GM12878 (cell line): Measurements from ENCODE around the gene GNAL. TPM values are rescaled to one million over a fixed set of nuclear protein-coding genes. Genes with fewer than 3 reads are reported as not detected.
A peak's percentile ranks its signal among the peaks of the same experiment; 100 is the strongest.

Source experiments
- ATAC-seq: fragments of 200-7000 bp; cut with Tn5 transposase; 3 replicates; pipeline ENCODE4 v1.9.1; 2020; ENCODE audit warnings: mild to moderate bottlenecking, moderate library complexity
- BruUV-seq: library from RNA; stranded (reverse); fragments of 400-500 nt; replicated peaks from 2 replicates; lab custom pipeline; 2021; lab: Mats Ljungman, UMichigan
- CTCF ChIA-PET: fragments of 300-600 bp; sonication (Branson Sonifier 250); formaldehyde crosslinking; extraction: SDS; loops from one replicate; lab custom pipeline; 2021; ENCODE audit warnings: inconsistent platforms; lab: Yijun Ruan, JAX
- POLR2A ChIA-PET: fragments of 350-600 bp; formaldehyde crosslinking; extraction: SDS; loops from one replicate; lab custom pipeline; 2021; ENCODE audit warnings: inconsistent platforms; lab: Charles Lee
- RAD21 ChIA-PET: fragments of 300-600 bp; sonication (Branson Sonifier 250); formaldehyde crosslinking; loops from one replicate; lab custom pipeline; 2023; ENCODE audit warnings: antibody characterized with exemption; ENCODE audit not compliant: unreplicated experiment; lab: Charles Lee
- SMC1A ChIA-PET: fragments of 300-600 bp; sonication (Branson Sonifier 250); formaldehyde crosslinking; loops from one replicate; lab custom pipeline; 2023; ENCODE audit not compliant: unreplicated experiment, uncharacterized antibody; lab: Charles Lee
- DNase-seq: peaks from one replicate; pipeline ENCODE4 v3.0.0-alpha.2; 2011; ENCODE audit warnings: low read depth, low spot score
- FAIRE-seq: peaks from 3 replicates; lab custom pipeline; 2011; peaks lifted over from hg19 to GRCh38; lab: Jason Lieb, UNC
- H2AFZ ChIP-seq: 2 replicates; pipeline ENCODE4 v1.6.0; 2011; ENCODE audit warnings: low read depth, low read length, control low read depth; ENCODE audit not compliant: control insufficient read depth
- H3K27ac ChIP-seq: 2 replicates; pipeline ENCODE4 v1.5.1; 2011; ENCODE audit warnings: control low read depth; ENCODE audit not compliant: control insufficient read depth, insufficient read depth
- H3K27me3 ChIP-seq, 2 experiments: replicated peaks in 1 of 2; 2 replicates each; pipeline versions ENCODE4 v1.6.0 to v1.6.1; 2011; ENCODE audit warnings: low read length in 1 of 2; ENCODE audit not compliant: control insufficient read depth in 2 of 2, insufficient read depth in 2 of 2
- H3K36me3 ChIP-seq, 2 experiments: 2 replicates each; pipeline ENCODE4 v1.5.1; 2011; ENCODE audit warnings: low read length in 1 of 2; ENCODE audit not compliant: control insufficient read depth in 2 of 2, insufficient read depth in 2 of 2
- H3K4me1 ChIP-seq: 2 replicates; pipeline ENCODE4 v1.6.1; 2011; ENCODE audit warnings: mild to moderate bottlenecking, low read length, moderate library complexity, mixed read lengths; ENCODE audit not compliant: control insufficient read depth, insufficient read depth
- H3K4me2 ChIP-seq: 2 replicates; pipeline ENCODE4 v1.6.0; 2011; ENCODE audit warnings: control low read depth; ENCODE audit not compliant: control insufficient read depth, insufficient read depth
- H3K4me3 ChIP-seq: fragments of 200-600 bp; sonication (generic); 2 replicates; pipeline ENCODE4 v1.5.1; 2016
- H3K79me2 ChIP-seq: 2 replicates; pipeline ENCODE4 v1.6.0; 2011; ENCODE audit warnings: low read length; ENCODE audit not compliant: control insufficient read depth, insufficient read depth
- H3K9ac ChIP-seq: 2 replicates; pipeline ENCODE4 v1.8.0; 2011; ENCODE audit warnings: low read length, control low read depth, mixed read lengths; ENCODE audit not compliant: control insufficient read depth, insufficient read depth
- H3K9me3 ChIP-seq: replicated peaks from 3 replicates; pipeline ENCODE4 v1.5.1; 2011; ENCODE audit warnings: mild to moderate bottlenecking, low read length; ENCODE audit not compliant: control insufficient read depth, insufficient read depth
- H4K20me1 ChIP-seq: 2 replicates; pipeline ENCODE4 v1.6.0; 2011; ENCODE audit not compliant: control insufficient read depth, insufficient read depth
- BHLHE40 ChIP-seq, 2 experiments: fragments of 450-650 bp in 1 of 2; IDR thresholded peaks; 2 replicates each; pipeline ENCODE4 v1.6.1; 2011 to 2017; ENCODE audit warnings: low read depth in 2 of 2, borderline replicate concordance in 1 of 2, improper control_type of control experiment in 1 of 2, low read length in 1 of 2, mild to moderate bottlenecking in 1 of 2
- CEBPB ChIP-seq, 2 experiments: fragments of 150-350 bp in 1 of 2; IDR thresholded peaks; 2 replicates each; pipeline ENCODE4 v1.6.1; 2012 to 2014; ENCODE audit warnings: low read depth in 2 of 2, low read length in 2 of 2, borderline replicate concordance in 1 of 2, inconsistent platforms in 1 of 2
- CHD4 ChIP-seq: fragments of 200-600 bp; sonication (generic); IDR thresholded peaks from 2 replicates; pipeline ENCODE4 v1.6.1; 2016; ENCODE audit warnings: mild to moderate bottlenecking
- MEF2B ChIP-seq: fragments of 450-650 bp; IDR thresholded peaks from 2 replicates; pipeline ENCODE4 v1.6.1; 2018; ENCODE audit warnings: mild to moderate bottlenecking, moderate library complexity; ENCODE audit not compliant: partially characterized antibody, poor library complexity, severe bottlenecking
- RCOR1 ChIP-seq: conservative IDR thresholded peaks from 2 replicates; pipeline ENCODE4 v1.6.1; 2012; ENCODE audit warnings: low read depth, low read length, improper control_type of control experiment
- RELA ChIP-seq: fragments of 450-650 bp; IDR thresholded peaks from 2 replicates; pipeline ENCODE4 v1.8.0; 2014; ENCODE audit warnings: borderline replicate concordance; ENCODE audit not compliant: partially characterized antibody
- SPI1 ChIP-seq: IDR thresholded peaks from 2 replicates; pipeline ENCODE4 v1.6.1; 2011; ENCODE audit warnings: low read depth, mild to moderate bottlenecking, low read length, moderate library complexity, borderline replicate concordance; ENCODE audit not compliant: insufficient read depth
- SUZ12 ChIP-seq: fragments of 200-600 bp; sonication (generic); IDR thresholded peaks from one replicate; pipeline ENCODE4 v1.6.1; 2018; ENCODE audit warnings: antibody characterized with exemption, mild to moderate bottlenecking; ENCODE audit not compliant: unreplicated experiment
- WRNIP1 ChIP-seq: IDR thresholded peaks from 2 replicates; pipeline ENCODE4 v1.6.1; 2011; ENCODE audit warnings: low read depth, low read length, improper control_type of control experiment, borderline replicate concordance
- WGBS: methylation state at CpG from one replicate; pipeline ENCODE4 v1.1.6; 2016; ENCODE audit warnings: low lambda C conversion rate; ENCODE audit not compliant: insufficient replicate concordance, insufficient coverage; ENCODE audit errors: missing lambda C conversion rate; 5-methylcytosine and 5-hydroxymethylcytosine counted together
- in situ Hi-C: fragments of 300-500 bp; cut with MboI; formaldehyde crosslinking; loops from 9 replicates; pipeline ENCODE4 v1.14.3; 2018; ENCODE audit warnings: mixed read lengths
- intact Hi-C: fragments of 100-400 bp; cut with micrococcal nuclease; formaldehyde crosslinking; loops from one replicate; pipeline ENCODE4 v1.14.2; 2022; ENCODE audit not compliant: unreplicated experiment
- polyA plus RNA-seq, 11 experiments: library from polyadenylated mRNA; depleted of rRNA in 4 of 11; unstranded in 6 of 11; stranded (reverse) in 5 of 11; fragments of >200 nt; fragmentation: Nextera tagmentation in 4 of 11; fragmentation: Illumina TruSeq in 1 of 11; extraction: Ambion mirVana in 4 of 11; extraction: Trizol in 1 of 11; gene quantifications; 1 replicate in 1 of 11; 2 replicates in 10 of 11; pipeline versions ENCODE4 v1.2.1 to v1.2.3, GENCODE V29; 2011 to 2016; ENCODE audit warnings: inconsistent platforms in 2 of 11, missing spikeins in 2 of 11, low read depth in 1 of 11
- total RNA-seq, 4 experiments: library from RNA; depleted of rRNA in 3 of 4; stranded (reverse); fragments of >200 nt in 3 of 4; fragmentation: Illumina TruSeq in 1 of 4; extraction: Trizol in 1 of 4; gene quantifications; 2 replicates each; pipeline versions ENCODE4 v1.2.1 to v1.2.3, GENCODE V29; 2013 to 2021
- TF ChIP-seq, protein P1 (sequence below), 3 experiments: IDR thresholded peaks in 2 of 3; conservative IDR thresholded peaks in 1 of 3; 2 replicates each; pipeline ENCODE4 v1.5.1; 2011; ENCODE audit warnings: low read depth in 3 of 3, low read length in 3 of 3, mild to moderate bottlenecking in 3 of 3, control low read depth in 2 of 3, moderate library complexity in 2 of 3, inconsistent platforms in 1 of 3, mixed read lengths in 1 of 3; ENCODE audit not compliant: control insufficient read depth in 2 of 3, insufficient read depth in 1 of 3; ENCODE audit errors: extremely low read depth in 1 of 3

The GNAL gene
- total and polyA plus RNA-seq, 10 of the 15 experiments (the other 5 are each of a cell fraction or from before 2014, with no cell fraction given), result 0.02 to 0.39 (median 0.05) TPM; not detected in 5

DNA sequence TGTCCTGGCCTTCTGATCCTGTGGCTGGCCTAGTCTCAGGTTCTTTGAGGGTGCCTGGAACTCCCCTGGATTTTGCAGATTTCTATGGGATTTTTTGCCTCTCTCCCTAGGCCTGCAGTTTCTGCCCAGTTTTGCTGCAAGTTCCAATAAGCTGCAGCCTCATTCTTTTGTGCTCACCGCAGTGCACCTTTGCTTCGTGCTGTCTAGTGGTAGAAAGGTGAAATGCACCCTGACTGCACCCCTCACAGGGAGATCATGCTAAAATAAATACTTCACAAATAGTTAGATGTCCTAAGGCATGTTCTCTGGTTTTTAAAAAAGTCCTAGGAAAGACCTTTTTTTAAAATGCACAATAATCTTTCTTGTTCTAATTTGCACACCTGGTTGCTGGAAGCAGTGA is 72.5 kb downstream of the GNAL start:
- no peaks in the 10 kb centered on the region for H4K20me1 ChIP-seq
- no peaks in the 10 kb centered on the region for H3K36me3 ChIP-seq
- DNase-seq, result no peak
- FAIRE-seq, result no peak
- no peaks in the 10 kb centered on the region; a peak in 1 of 4 replicates for H3K27me3 ChIP-seq
- ATAC-seq, result peak; percentile 63
- 0% methylated on average over 2 of the region's 2 CpGs for WGBS
- H3K4me2 ChIP-seq, result no peak overlapping the region
- CTCF ChIA-PET, result no interaction called here
- no peaks in the 10 kb centered on the region for H3K79me2 ChIP-seq
- H2AFZ ChIP-seq, result no peak overlapping the region
- no peak overlapping the region for H3K9ac ChIP-seq
- no peaks in the 10 kb centered on the region for H3K9me3 ChIP-seq
- in situ Hi-C loops, result no loop called here
- no peak overlapping the region for H3K27ac ChIP-seq
- TF ChIP-seq WRNIP1 (no peak), RCOR1 (no peak)
- TF ChIP-seq, protein P1, sequence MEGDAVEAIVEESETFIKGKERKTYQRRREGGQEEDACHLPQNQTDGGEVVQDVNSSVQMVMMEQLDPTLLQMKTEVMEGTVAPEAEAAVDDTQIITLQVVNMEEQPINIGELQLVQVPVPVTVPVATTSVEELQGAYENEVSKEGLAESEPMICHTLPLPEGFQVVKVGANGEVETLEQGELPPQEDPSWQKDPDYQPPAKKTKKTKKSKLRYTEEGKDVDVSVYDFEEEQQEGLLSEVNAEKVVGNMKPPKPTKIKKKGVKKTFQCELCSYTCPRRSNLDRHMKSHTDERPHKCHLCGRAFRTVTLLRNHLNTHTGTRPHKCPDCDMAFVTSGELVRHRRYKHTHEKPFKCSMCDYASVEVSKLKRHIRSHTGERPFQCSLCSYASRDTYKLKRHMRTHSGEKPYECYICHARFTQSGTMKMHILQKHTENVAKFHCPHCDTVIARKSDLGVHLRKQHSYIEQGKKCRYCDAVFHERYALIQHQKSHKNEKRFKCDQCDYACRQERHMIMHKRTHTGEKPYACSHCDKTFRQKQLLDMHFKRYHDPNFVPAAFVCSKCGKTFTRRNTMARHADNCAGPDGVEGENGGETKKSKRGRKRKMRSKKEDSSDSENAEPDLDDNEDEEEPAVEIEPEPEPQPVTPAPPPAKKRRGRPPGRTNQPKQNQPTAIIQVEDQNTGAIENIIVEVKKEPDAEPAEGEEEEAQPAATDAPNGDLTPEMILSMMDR (IDR thresholded peaks at IDR 0.05 in 2 of 3, conservative IDR thresholded peaks at IDR 0.05 in 1 of 3; ENCODE audit: control insufficient read depth in 2 of 3, extremely low read depth in 1 of 3, insufficient read depth in 1 of 3, low read depth in 3 of 3, low read length in 3 of 3), result peak in 2 of 3 experiments; percentile 24 to 40; a peak in 3 of 6 replicates
- RAD21 ChIA-PET, result no interaction called here
- no peaks in the 10 kb centered on the region for H3K4me1 ChIP-seq
- no TSS peak for BruUV-seq
- intact Hi-C loops, result no loop called here
- no peak overlapping the region for H3K4me3 ChIP-seq
- POLR2A ChIA-PET, result no interaction called here
- SMC1A ChIA-PET, result no interaction called here

DNA sequence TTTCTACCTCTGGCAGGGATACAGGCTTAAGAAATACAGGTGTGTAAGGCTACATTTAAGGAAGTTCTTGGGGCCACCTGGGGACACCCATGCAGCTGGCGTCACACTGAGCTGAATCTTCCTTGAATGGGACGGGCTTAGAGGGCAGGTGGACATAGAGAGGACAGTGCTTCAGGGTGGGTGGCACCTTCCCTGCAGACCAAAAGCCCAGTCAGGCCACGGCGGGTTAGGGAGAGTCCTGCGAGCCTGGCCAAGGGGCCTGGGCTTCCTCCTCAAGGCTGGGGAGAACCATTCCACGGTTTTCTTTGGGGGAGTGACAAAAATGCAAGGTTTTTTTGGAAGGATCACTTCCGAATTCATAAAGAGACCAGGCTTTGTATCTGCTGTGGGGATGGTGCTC is 73.4 kb downstream of the GNAL start:
- BruUV-seq, result no TSS peak
- TF ChIP-seq SUZ12 (no peak), MEF2B (no peak), CHD4 (no peak), CEBPB (IDR thresholded peaks at IDR 0.05; ENCODE audit: borderline replicate concordance in 1 of 2, low read depth in 2 of 2, low read length in 2 of 2) (no peak), RELA (no peak), BHLHE40 (IDR thresholded peaks at IDR 0.05; ENCODE audit: borderline replicate concordance in 1 of 2, low read depth in 2 of 2, low read length in 1 of 2) (no peak), SPI1 (no peak)
- TF ChIP-seq, all 136 proteins: peak for 0
- intact Hi-C loops, result no loop called here
- ATAC-seq (no peak), FAIRE-seq (no peak), DNase-seq (no peak)
- H3K36me3 ChIP-seq, result no peaks in the 10 kb centered on the region
- no peaks in the 10 kb centered on the region for H4K20me1 ChIP-seq
- 42% methylated on average over 7 of the region's 7 CpGs for WGBS
- H3K27me3 ChIP-seq, result no peaks in the 10 kb centered on the region; a peak in 1 of 4 replicates
- POLR2A ChIA-PET, result no interaction called here
- in situ Hi-C loops, result no loop called here
- H3K4me2 ChIP-seq, result no peak overlapping the region
- no peak overlapping the region for H2AFZ ChIP-seq
- no peaks in the 10 kb centered on the region for H3K79me2 ChIP-seq
- H3K4me1 ChIP-seq, result no peaks in the 10 kb centered on the region
- H3K9ac ChIP-seq, result no peak overlapping the region
- RAD21 ChIA-PET, result no interaction called here
- H3K9me3 ChIP-seq, result no peaks in the 10 kb centered on the region
- no peak overlapping the region for H3K27ac ChIP-seq
- SMC1A ChIA-PET, result no interaction called here
- CTCF ChIA-PET, result no interaction called here
- no peak overlapping the region for H3K4me3 ChIP-seq
